H1 (cell line): ENCODE data around the gene OR2T27. TPM values are rescaled to one million over a fixed set of nuclear protein-coding genes. Genes with fewer than 3 reads are reported as not detected.

Experiments used
- polyA plus RNA-seq, 7 experiments: library from polyadenylated mRNA; depleted of rRNA in 3 of 7; stranded (reverse) in 5 of 7; unstranded in 2 of 7; fragments of >200 nt in 5 of 7; fragments of 200-250 nt in 2 of 7; gene quantifications; 1 replicate in 5 of 7; 2 replicates in 1 of 7; 4 replicates in 1 of 7; pipeline versions ENCODE4 v1.2.1 to v1.2.3, GENCODE V29; 2011 to 2013; ENCODE audit warnings: missing spikeins in 2 of 7, mixed read lengths in 2 of 7
- total RNA-seq: library from RNA; stranded (reverse); fragmentation: NEBNext Ultra II Directional; extraction: Animal tissue kit (Norgen Biotek cat#: 25700); gene quantifications from 2 replicates; pipeline ENCODE4 v1.2.1, GENCODE V29; 2021

The OR2T27 gene
- total and polyA plus RNA-seq, 2 of the 8 experiments (the other 6 are each of a cell fraction or from before 2014, with no cell fraction given): not detected

Other genes starting within 250 kb of the OR2T27 start
- gene OR2T2, start 209.9 kb downstream of the OR2T27 start, total RNA-seq: not detected in 2 replicates
- gene OR2T2, start 209.9 kb downstream of the OR2T27 start, polyA plus RNA-seq (2011; rRNA removed): not detected in 2 replicates
- gene OR2T3, start 182.2 kb downstream of the OR2T27 start, total RNA-seq: not detected in 2 replicates
- gene OR2T3, start 182.2 kb downstream of the OR2T27 start, polyA plus RNA-seq (2011; rRNA removed): not detected in 2 replicates
- gene OR2T5, start 166.9 kb downstream of the OR2T27 start, total RNA-seq: not detected in 2 replicates
- gene OR2T5, start 166.9 kb downstream of the OR2T27 start, polyA plus RNA-seq (2011; rRNA removed): not detected in 2 replicates
- gene OR2G6, start 147.5 kb downstream of the OR2T27 start, total RNA-seq: not detected in 2 replicates
- not detected in 2 replicates for gene OR2G6, start 147.5 kb downstream of the OR2T27 start, polyA plus RNA-seq (2011; rRNA removed)
- gene OR2T29, start 92.8 kb downstream of the OR2T27 start, total RNA-seq: not detected in 2 replicates
- gene OR2T29, start 92.8 kb downstream of the OR2T27 start, polyA plus RNA-seq (2011; rRNA removed): not detected in 2 replicates
- not detected in 2 replicates for gene OR2T34, start 80.8 kb downstream of the OR2T27 start, total RNA-seq
- not detected in 2 replicates for gene OR2T34, start 80.8 kb downstream of the OR2T27 start, polyA plus RNA-seq (2011; rRNA removed)
- not detected in 2 replicates for gene OR2T10, start 57.8 kb downstream of the OR2T27 start, total RNA-seq
- not detected in 2 replicates for gene OR2T10, start 57.8 kb downstream of the OR2T27 start, polyA plus RNA-seq (2011; rRNA removed)
- not detected in 2 replicates for gene OR2T11, start 20.4 kb downstream of the OR2T27 start, total RNA-seq
- not detected in 2 replicates for gene OR2T11, start 20.4 kb downstream of the OR2T27 start, polyA plus RNA-seq (2011; rRNA removed)
- gene OR2T35, start 10.2 kb downstream of the OR2T27 start, total RNA-seq: not detected in 2 replicates
- not detected in 2 replicates for gene OR2T35, start 10.2 kb downstream of the OR2T27 start, polyA plus RNA-seq (2011; rRNA removed)
- gene OR14I1, start 47.2 kb upstream of the OR2T27 start, total RNA-seq: not detected in 2 replicates
- gene OR14I1, start 47.2 kb upstream of the OR2T27 start, polyA plus RNA-seq (2011; rRNA removed): not detected in 2 replicates
- not detected in 2 replicates for gene LYPD8, start 100.2 kb upstream of the OR2T27 start, total RNA-seq
- gene LYPD8, start 100.2 kb upstream of the OR2T27 start, polyA plus RNA-seq (2011; rRNA removed): not detected in 2 replicates
- gene SH3BP5L, start 170.4 kb upstream of the OR2T27 start, total RNA-seq: 27.9 and 28.4 TPM in 2 replicates
- gene SH3BP5L, start 170.4 kb upstream of the OR2T27 start, polyA plus RNA-seq (2011; rRNA removed): 20.2 and 29.7 TPM in 2 replicates
- gene ZNF672, start 182.7 kb upstream of the OR2T27 start, total RNA-seq: 28.4 and 30.7 TPM in 2 replicates
- gene ZNF672, start 182.7 kb upstream of the OR2T27 start, polyA plus RNA-seq (2011; rRNA removed): 40.4 and 40.7 TPM in 2 replicates
- gene ZNF692, start 203.6 kb upstream of the OR2T27 start, total RNA-seq: 38.4 and 39.7 TPM in 2 replicates
- 52.3 and 55.8 TPM in 2 replicates for gene ZNF692, start 203.6 kb upstream of the OR2T27 start, polyA plus RNA-seq (2011; rRNA removed)